Measurements from ENCODE around the gene CLEC7A. TPM values are rescaled to one million over a fixed set of nuclear protein-coding genes. Genes with fewer than 3 reads are reported as not detected.

Gene CLEC7A
- total RNA-seq, 1 donor from 2014 or later = 1.1 TPM

GRCh38 chr12:10155966-10156365 lies 26.0 kb upstream of the CLEC7A start:
- Mint-ChIP-seq H3K4me1 (ENCODE audit: low read depth, unreplicated experiment) (no peaks in the 10 kb centered on the region), H3K4me3 (ENCODE audit: unreplicated experiment) (no peak overlapping the region), H3K9me3 (ENCODE audit: unreplicated experiment) (peaks cover 3% of the 10 kb centered on the region), H3K27me3 (ENCODE audit: low read depth, unreplicated experiment) (peaks cover 8% of the 10 kb centered on the region), H3K27ac (ENCODE audit: unreplicated experiment) (no peak overlapping the region), H3K36me3 (ENCODE audit: low read depth, unreplicated experiment) (no peaks in the 10 kb centered on the region)
- Histone ChIP-seq H3K9me3 (ENCODE audit: insufficient read depth, low read depth, low read length) (no peaks in the 10 kb centered on the region), H3K4me2 (ENCODE audit: low read length) (no peak overlapping the region), H4K20me1 (ENCODE audit: insufficient read depth, low read length) (no peaks in the 10 kb centered on the region), H3K9ac (ENCODE audit: low read length) (no peak overlapping the region), H3K4me3 (ENCODE audit: insufficient read depth, low read depth, low read length) (no peak overlapping the region), H3K36me3 (ENCODE audit: insufficient read depth, low read length) (no peaks in the 10 kb centered on the region), H3K27me3 (ENCODE audit: insufficient read depth, low read length) (no peaks in the 10 kb centered on the region), H2AFZ (ENCODE audit: low read depth, low read length) (no peak overlapping the region), H3K79me2 (ENCODE audit: insufficient read depth, low read length) (no peaks in the 10 kb centered on the region), H3K4me1 (ENCODE audit: insufficient read depth, low read length) (peaks cover 3% of the 10 kb centered on the region), H3K27ac (ENCODE audit: low read depth, low read length) (no peak overlapping the region)
- DNase-seq (ENCODE audit: low read depth) = no peak
- no peak for FAIRE-seq
- TF ChIP-seq CTCF (IDR thresholded peaks at IDR 0.05; ENCODE audit: insufficient read depth, low read depth, low read length) (no peak), EZH2 (IDR thresholded peaks at IDR 0.05; ENCODE audit: insufficient read depth, low read length) (no peak)

- no peaks in the 10 kb centered on the region for H3K4me1 Mint-ChIP-seq (ENCODE audit: low read depth, unreplicated experiment)
- H3K27ac Mint-ChIP-seq (ENCODE audit: unreplicated experiment) = no peak overlapping the region
- no peaks in the 10 kb centered on the region for H3K36me3 Mint-ChIP-seq (ENCODE audit: low read depth, unreplicated experiment)
- Histone ChIP-seq H3K9me3 (ENCODE audit: insufficient read depth, low read depth, low read length) (no peaks in the 10 kb centered on the region), H3K79me2 (ENCODE audit: insufficient read depth, low read length) (no peaks in the 10 kb centered on the region), H3K27me3 (ENCODE audit: insufficient read depth, low read length) (no peaks in the 10 kb centered on the region), H3K9ac (ENCODE audit: low read length) (peak overlapping the region; percentile 79), H4K20me1 (ENCODE audit: insufficient read depth, low read length) (no peaks in the 10 kb centered on the region), H3K27ac (ENCODE audit: low read depth, low read length) (no peak overlapping the region), H3K36me3 (ENCODE audit: insufficient read depth, low read length) (no peaks in the 10 kb centered on the region), H2AFZ (ENCODE audit: low read depth, low read length) (peak overlapping the region; percentile 98), H3K4me2 (ENCODE audit: low read length) (peak overlapping the region; percentile 94), H3K4me3 (ENCODE audit: insufficient read depth, low read depth, low read length) (peak overlapping the region; percentile 67), H3K4me1 (ENCODE audit: insufficient read depth, low read length) (peaks cover 3% of the 10 kb centered on the region)
- DNase-seq (ENCODE audit: low read depth) (no peak), FAIRE-seq (no peak)
- H3K27me3 Mint-ChIP-seq (ENCODE audit: low read depth, unreplicated experiment) = no peaks in the 10 kb centered on the region
- H3K4me3 Mint-ChIP-seq (ENCODE audit: unreplicated experiment) = peak overlapping the region; percentile 84
- TF ChIP-seq EZH2 (IDR thresholded peaks at IDR 0.05; ENCODE audit: insufficient read depth, low read length) = no peak
- TF ChIP-seq CTCF (IDR thresholded peaks at IDR 0.05; ENCODE audit: insufficient read depth, low read depth, low read length) = no peak
- peaks cover 3% of the 10 kb centered on the region for H3K9me3 Mint-ChIP-seq (ENCODE audit: unreplicated experiment)
Measured at GRCh38 chr12:10154145-10154496, 24.1 kb upstream of the CLEC7A start.

- Histone ChIP-seq H3K9me3 (ENCODE audit: insufficient read depth, low read depth, low read length) (no peaks in the 10 kb centered on the region), H2AFZ (ENCODE audit: low read depth, low read length) (peak overlapping the region; percentile 98), H3K27me3 (ENCODE audit: insufficient read depth, low read length) (no peaks in the 10 kb centered on the region), H3K9ac (ENCODE audit: low read length) (peak overlapping the region; percentile 79), H3K79me2 (ENCODE audit: insufficient read depth, low read length) (no peaks in the 10 kb centered on the region), H3K4me1 (ENCODE audit: insufficient read depth, low read length) (peaks cover 3% of the 10 kb centered on the region), H3K27ac (ENCODE audit: low read depth, low read length) (peak overlapping the region; percentile 49), H3K36me3 (ENCODE audit: insufficient read depth, low read length) (no peaks in the 10 kb centered on the region), H3K4me2 (ENCODE audit: low read length) (peak overlapping the region; percentile 94), H4K20me1 (ENCODE audit: insufficient read depth, low read length) (no peaks in the 10 kb centered on the region), H3K4me3 (ENCODE audit: insufficient read depth, low read depth, low read length) (peak overlapping the region; percentile 67)
- Mint-ChIP-seq H3K27me3 (ENCODE audit: low read depth, unreplicated experiment) (no peaks in the 10 kb centered on the region), H3K27ac (ENCODE audit: unreplicated experiment) (peak overlapping the region; percentile 93), H3K36me3 (ENCODE audit: low read depth, unreplicated experiment) (no peaks in the 10 kb centered on the region), H3K9me3 (ENCODE audit: unreplicated experiment) (peaks cover 3% of the 10 kb centered on the region), H3K4me1 (ENCODE audit: low read depth, unreplicated experiment) (no peaks in the 10 kb centered on the region), H3K4me3 (ENCODE audit: unreplicated experiment) (peak overlapping the region; percentile 84)
- DNase-seq (ENCODE audit: low read depth) (peak; percentile 51), FAIRE-seq (no peak)
- TF ChIP-seq CTCF (IDR thresholded peaks at IDR 0.05; ENCODE audit: insufficient read depth, low read depth, low read length) (peak; percentile 69), EZH2 (IDR thresholded peaks at IDR 0.05; ENCODE audit: insufficient read depth, low read length) (no peak)
Measured at GRCh38 chr12:10153271-10154144, 23.5 kb upstream of the CLEC7A start.

Data from astrocyte (in vitro differentiated cells and primary cell).